ENCODE results near the gene RASGRF2. TPM values are rescaled to one million over a fixed set of nuclear protein-coding genes. Genes with fewer than 3 reads are reported as not detected.

RASGRF2 gene
- total and polyA plus RNA-seq, 2 of the 13 experiments (the other 11 are each of a cell fraction or from before 2014, with no cell fraction given): 23.6 to 29.0 TPM

DNA sequence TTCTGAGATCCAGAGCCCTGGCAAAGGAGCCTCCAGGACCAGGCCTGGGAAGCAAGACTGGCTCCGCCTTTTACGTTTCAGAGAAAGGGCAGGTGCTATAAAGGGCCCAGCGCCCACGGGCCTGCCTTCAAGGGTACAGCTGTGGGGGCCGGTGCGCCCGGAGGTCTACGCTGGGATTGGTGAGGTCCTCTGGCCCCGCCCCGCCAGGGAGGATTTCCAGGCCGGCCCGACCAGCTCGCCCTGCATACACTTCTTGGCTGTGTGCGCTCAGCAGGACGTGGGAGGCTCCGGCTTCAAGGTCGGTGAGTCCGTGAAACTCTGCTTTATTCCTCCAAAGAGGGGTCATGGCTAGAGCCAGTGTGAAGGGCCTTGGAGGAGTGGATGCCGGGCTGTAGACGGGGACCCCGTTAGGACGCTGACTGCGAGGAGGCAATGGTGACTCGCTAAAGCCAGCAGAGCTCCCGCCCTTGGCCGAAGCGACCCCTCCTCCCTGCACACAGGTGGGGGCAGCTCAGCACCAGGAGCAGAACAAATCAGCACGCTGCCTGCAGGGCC, 273.0 kb downstream of the RASGRF2 start, which contains the start of gene CKMT2 (continued):
- TF ChIP-seq, protein P1, sequence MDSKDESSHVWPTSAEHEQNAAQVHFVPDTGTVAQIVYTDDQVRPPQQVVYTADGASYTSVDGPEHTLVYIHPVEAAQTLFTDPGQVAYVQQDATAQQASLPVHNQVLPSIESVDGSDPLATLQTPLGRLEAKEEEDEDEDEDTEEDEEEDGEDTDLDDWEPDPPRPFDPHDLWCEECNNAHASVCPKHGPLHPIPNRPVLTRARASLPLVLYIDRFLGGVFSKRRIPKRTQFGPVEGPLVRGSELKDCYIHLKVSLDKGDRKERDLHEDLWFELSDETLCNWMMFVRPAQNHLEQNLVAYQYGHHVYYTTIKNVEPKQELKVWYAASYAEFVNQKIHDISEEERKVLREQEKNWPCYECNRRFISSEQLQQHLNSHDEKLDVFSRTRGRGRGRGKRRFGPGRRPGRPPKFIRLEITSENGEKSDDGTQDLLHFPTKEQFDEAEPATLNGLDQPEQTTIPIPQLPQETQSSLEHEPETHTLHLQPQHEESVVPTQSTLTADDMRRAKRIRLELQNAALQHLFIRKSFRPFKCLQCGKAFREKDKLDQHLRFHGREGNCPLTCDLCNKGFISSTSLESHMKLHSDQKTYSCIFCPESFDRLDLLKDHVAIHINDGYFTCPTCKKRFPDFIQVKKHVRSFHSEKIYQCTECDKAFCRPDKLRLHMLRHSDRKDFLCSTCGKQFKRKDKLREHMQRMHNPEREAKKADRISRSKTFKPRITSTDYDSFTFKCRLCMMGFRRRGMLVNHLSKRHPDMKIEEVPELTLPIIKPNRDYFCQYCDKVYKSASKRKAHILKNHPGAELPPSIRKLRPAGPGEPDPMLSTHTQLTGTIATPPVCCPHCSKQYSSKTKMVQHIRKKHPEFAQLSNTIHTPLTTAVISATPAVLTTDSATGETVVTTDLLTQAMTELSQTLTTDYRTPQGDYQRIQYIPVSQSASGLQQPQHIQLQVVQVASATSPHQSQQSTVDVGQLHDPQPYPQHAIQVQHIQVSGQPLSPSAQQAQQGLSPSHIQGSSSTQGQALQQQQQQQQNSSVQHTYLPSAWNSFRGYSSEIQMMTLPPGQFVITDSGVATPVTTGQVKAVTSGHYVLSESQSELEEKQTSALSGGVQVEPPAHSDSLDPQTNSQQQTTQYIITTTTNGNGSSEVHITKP (CRISPR knock-in tag; IDR thresholded peaks at IDR 0.05; ENCODE audit: low read depth): no peak
- TF ChIP-seq, protein P2, sequence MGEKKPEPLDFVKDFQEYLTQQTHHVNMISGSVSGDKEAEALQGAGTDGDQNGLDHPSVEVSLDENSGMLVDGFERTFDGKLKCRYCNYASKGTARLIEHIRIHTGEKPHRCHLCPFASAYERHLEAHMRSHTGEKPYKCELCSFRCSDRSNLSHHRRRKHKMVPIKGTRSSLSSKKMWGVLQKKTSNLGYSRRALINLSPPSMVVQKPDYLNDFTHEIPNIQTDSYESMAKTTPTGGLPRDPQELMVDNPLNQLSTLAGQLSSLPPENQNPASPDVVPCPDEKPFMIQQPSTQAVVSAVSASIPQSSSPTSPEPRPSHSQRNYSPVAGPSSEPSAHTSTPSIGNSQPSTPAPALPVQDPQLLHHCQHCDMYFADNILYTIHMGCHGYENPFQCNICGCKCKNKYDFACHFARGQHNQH (CRISPR knock-in tag; IDR thresholded peaks at IDR 0.05): no peak
- TF ChIP-seq PTBP1 (IDR thresholded peaks at IDR 0.05; ENCODE audit: low read depth, low read length, poor library complexity, severe bottlenecking) (no peak), SOX6 (IDR thresholded peaks at IDR 0.05) (no peak), SOX6 (CRISPR knock-in tag; IDR thresholded peaks at IDR 0.05) (0 out of 2 replicates have a peak, but pooled peaks have one; percentile 38), SAP130 (CRISPR knock-in tag; IDR thresholded peaks at IDR 0.05; ENCODE audit: low read depth) (peak; percentile 46; the same call in 1 of the 2 replicates), GATAD2A (CRISPR knock-in tag; IDR thresholded peaks at IDR 0.05) (0 out of 2 replicates have a peak, but pooled peaks have one; percentile 14), HDAC6 (IDR thresholded peaks at IDR 0.05; ENCODE audit: low read depth, low read length) (no peak), RNF2 (conservative IDR thresholded peaks at IDR 0.05; ENCODE audit: low read depth) (no peak), ZNF333 (CRISPR knock-in tag; IDR thresholded peaks at IDR 0.05; ENCODE audit: borderline replicate concordance) (no peak), SRF (IDR thresholded peaks at IDR 0.05; ENCODE audit: low read depth, low read length) (no peak), EP300 (IDR thresholded peaks at IDR 0.05; ENCODE audit: low read depth in 2 of 2, low read length in 2 of 2) (no peak), EP300 (CRISPR knock-in tag; IDR thresholded peaks at IDR 0.05; ENCODE audit: borderline replicate concordance) (no peak), JUND (CRISPR knock-in tag; IDR thresholded peaks at IDR 0.05) (no peak), POLR2AphosphoS2 (IDR thresholded peaks at IDR 0.05; ENCODE audit: low read depth, low read length) (no peak), EED (CRISPR knock-in tag; IDR thresholded peaks at IDR 0.05) (no peak), SMAD3 (CRISPR knock-in tag; IDR thresholded peaks at IDR 0.05) (no peak), ESRRA (CRISPR knock-in tag; IDR thresholded peaks at IDR 0.05; ENCODE audit: low read depth) (no peak), ZNF207 (IDR thresholded peaks at IDR 0.05; ENCODE audit: borderline replicate concordance) (no peak), ZNF225 (CRISPR knock-in tag; IDR thresholded peaks at IDR 0.05) (no peak)
- TF ChIP-seq, protein P3, sequence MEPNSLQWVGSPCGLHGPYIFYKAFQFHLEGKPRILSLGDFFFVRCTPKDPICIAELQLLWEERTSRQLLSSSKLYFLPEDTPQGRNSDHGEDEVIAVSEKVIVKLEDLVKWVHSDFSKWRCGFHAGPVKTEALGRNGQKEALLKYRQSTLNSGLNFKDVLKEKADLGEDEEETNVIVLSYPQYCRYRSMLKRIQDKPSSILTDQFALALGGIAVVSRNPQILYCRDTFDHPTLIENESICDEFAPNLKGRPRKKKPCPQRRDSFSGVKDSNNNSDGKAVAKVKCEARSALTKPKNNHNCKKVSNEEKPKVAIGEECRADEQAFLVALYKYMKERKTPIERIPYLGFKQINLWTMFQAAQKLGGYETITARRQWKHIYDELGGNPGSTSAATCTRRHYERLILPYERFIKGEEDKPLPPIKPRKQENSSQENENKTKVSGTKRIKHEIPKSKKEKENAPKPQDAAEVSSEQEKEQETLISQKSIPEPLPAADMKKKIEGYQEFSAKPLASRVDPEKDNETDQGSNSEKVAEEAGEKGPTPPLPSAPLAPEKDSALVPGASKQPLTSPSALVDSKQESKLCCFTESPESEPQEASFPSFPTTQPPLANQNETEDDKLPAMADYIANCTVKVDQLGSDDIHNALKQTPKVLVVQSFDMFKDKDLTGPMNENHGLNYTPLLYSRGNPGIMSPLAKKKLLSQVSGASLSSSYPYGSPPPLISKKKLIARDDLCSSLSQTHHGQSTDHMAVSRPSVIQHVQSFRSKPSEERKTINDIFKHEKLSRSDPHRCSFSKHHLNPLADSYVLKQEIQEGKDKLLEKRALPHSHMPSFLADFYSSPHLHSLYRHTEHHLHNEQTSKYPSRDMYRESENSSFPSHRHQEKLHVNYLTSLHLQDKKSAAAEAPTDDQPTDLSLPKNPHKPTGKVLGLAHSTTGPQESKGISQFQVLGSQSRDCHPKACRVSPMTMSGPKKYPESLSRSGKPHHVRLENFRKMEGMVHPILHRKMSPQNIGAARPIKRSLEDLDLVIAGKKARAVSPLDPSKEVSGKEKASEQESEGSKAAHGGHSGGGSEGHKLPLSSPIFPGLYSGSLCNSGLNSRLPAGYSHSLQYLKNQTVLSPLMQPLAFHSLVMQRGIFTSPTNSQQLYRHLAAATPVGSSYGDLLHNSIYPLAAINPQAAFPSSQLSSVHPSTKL (CRISPR knock-in tag; IDR thresholded peaks at IDR 0.05): no peak
- TF ChIP-seq, protein P4, sequence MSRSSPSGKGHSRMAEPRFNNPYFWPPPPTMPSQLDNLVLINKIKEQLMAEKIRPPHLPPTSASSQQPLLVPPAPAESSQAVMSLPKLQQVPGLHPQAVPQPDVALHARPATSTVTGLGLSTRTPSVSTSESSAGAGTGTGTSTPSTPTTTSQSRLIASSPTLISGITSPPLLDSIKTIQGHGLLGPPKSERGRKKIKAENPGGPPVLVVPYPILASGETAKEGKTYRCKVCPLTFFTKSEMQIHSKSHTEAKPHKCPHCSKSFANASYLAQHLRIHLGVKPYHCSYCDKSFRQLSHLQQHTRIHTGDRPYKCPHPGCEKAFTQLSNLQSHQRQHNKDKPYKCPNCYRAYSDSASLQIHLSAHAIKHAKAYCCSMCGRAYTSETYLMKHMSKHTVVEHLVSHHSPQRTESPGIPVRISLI (CRISPR knock-in tag; IDR thresholded peaks at IDR 0.05; ENCODE audit: borderline replicate concordance): no peak

Measured in HepG2 (cell line).